K562 (cell line): ENCODE measurements around the gene KRTAP5-4. TPM values are rescaled to one million over a fixed set of nuclear protein-coding genes. Genes with fewer than 3 reads are reported as not detected.

Source experiments
- ATAC-seq: fragments of 200-7000 bp; cut with Tn5 transposase; 3 replicates; pipeline ENCODE4 v1.9.1; 2020; ENCODE audit warnings: moderate library complexity
- BruUV-seq: library from RNA; stranded (reverse); fragments of 400-500 nt; replicated peaks from 2 replicates; lab custom pipeline; 2021; lab: Mats Ljungman, UMichigan
- CTCF ChIA-PET: fragments of 300-600 bp; formaldehyde crosslinking; extraction: SDS; loops from one replicate; lab custom pipeline; 2021; ENCODE audit warnings: low intra/inter-chr PET ratio; lab: Yijun Ruan, JAX
- POLR2A ChIA-PET: fragments of 300-600, 350-650 bp; sonication (Branson Sonifier 250); formaldehyde crosslinking; extraction: SDS; loops from one replicate; lab custom pipeline; 2021; ENCODE audit warnings: antibody characterized with exemption, inconsistent platforms; lab: Yijun Ruan, JAX
- DNase-seq, 4 experiments: peaks; one replicate each; pipeline versions ENCODE4 v3.0.0 to v3.0.0-alpha.2; 2011 to 2018; ENCODE audit warnings: low spot score in 3 of 4, mixed read lengths in 3 of 4; ENCODE audit errors: extremely low read depth in 1 of 4
- FAIRE-seq: peaks from 2 replicates; lab custom pipeline; 2011; peaks lifted over from hg19 to GRCh38; lab: Jason Lieb, UNC
- H2AFZ ChIP-seq: 2 replicates; pipeline ENCODE4 v1.6.0; 2011; ENCODE audit warnings: low read depth, low read length, control low read depth, inconsistent platforms
- H3K27ac ChIP-seq: fragments of 200-600 bp; 3 replicates; pipeline ENCODE4 v1.8.0; 2011; ENCODE audit warnings: low read depth, mild to moderate bottlenecking, control low read depth, inconsistent platforms, low read length, moderate library complexity, mixed read lengths; ENCODE audit errors: extremely low read depth
- H3K27me3 ChIP-seq, 2 experiments: fragments of 300-600 bp in 1 of 2; 2 replicates in 1 of 2; 3 replicates in 1 of 2; pipeline versions ENCODE4 v1.6.0 to v1.8.0; 2011; ENCODE audit warnings: inconsistent platforms in 2 of 2, low read length in 2 of 2, mild to moderate bottlenecking in 1 of 2, mixed read lengths in 1 of 2, moderate library complexity in 1 of 2; ENCODE audit not compliant: control insufficient read depth in 2 of 2, insufficient read depth in 2 of 2
- H3K36me3 ChIP-seq: fragments of 300-600 bp; 3 replicates; pipeline ENCODE4 v1.8.0; 2011; ENCODE audit warnings: mild to moderate bottlenecking, low read length, inconsistent platforms; ENCODE audit not compliant: control insufficient read depth, insufficient read depth
- H3K4me1 ChIP-seq, 2 experiments: fragments of 200-600 bp in 1 of 2; replicated peaks in 1 of 2; 2 replicates in 1 of 2; 3 replicates in 1 of 2; pipeline versions ENCODE4 v1.5.1 to v1.8.0; 2011; ENCODE audit warnings: inconsistent platforms in 2 of 2, low read length in 2 of 2, mild to moderate bottlenecking in 1 of 2, mixed read lengths in 1 of 2, moderate library complexity in 1 of 2; ENCODE audit not compliant: control insufficient read depth in 2 of 2, insufficient read depth in 2 of 2
- H3K4me2 ChIP-seq: 2 replicates; pipeline ENCODE4 v1.6.1; 2011; ENCODE audit warnings: low read length, control low read depth, inconsistent platforms, mixed read lengths; ENCODE audit not compliant: insufficient read depth
- H3K4me3 ChIP-seq: fragments of 200-600 bp; sonication (generic), shearing (Covaris generic); 2 replicates; pipeline ENCODE4 v1.5.1; 2016; ENCODE audit warnings: control low read depth, inconsistent platforms
- H3K79me2 ChIP-seq: fragments of 200-600 bp; 3 replicates; pipeline ENCODE4 v1.8.0; 2011; ENCODE audit warnings: low read length, inconsistent platforms; ENCODE audit not compliant: control insufficient read depth, insufficient read depth
- H3K9ac ChIP-seq, 2 experiments: 2 replicates each; pipeline versions ENCODE4 v1.6.0 to v1.6.1; 2011; ENCODE audit warnings: low read depth in 2 of 2, low read length in 2 of 2, control low read depth in 1 of 2, inconsistent platforms in 1 of 2, mild to moderate bottlenecking in 1 of 2, mixed read lengths in 1 of 2; ENCODE audit not compliant: insufficient read depth in 1 of 2
- H3K9me1 ChIP-seq: one replicate; pipeline ENCODE4 v1.6.0; 2011; ENCODE audit warnings: inconsistent platforms, mild to moderate bottlenecking, low read length, moderate library complexity; ENCODE audit not compliant: control insufficient read depth, insufficient read depth
- H3K9me3 ChIP-seq: replicated peaks from 2 replicates; pipeline ENCODE4 v1.5.1; 2011; ENCODE audit warnings: low read depth, low read length, inconsistent platforms; ENCODE audit not compliant: control insufficient read depth, insufficient read depth
- H4K20me1 ChIP-seq: replicated peaks from 2 replicates; pipeline ENCODE4 v1.6.1; 2011; ENCODE audit warnings: low read length, inconsistent platforms, mixed read lengths; ENCODE audit not compliant: control insufficient read depth, insufficient read depth
- ARNT ChIP-seq, 2 experiments: fragments of 450-650 bp; IDR thresholded peaks; 2 replicates each; pipeline ENCODE4 v1.6.1; 2016; ENCODE audit warnings: mild to moderate bottlenecking in 1 of 2
- PHB ChIP-seq: fragments of 250-450 bp; sonication (Bioruptor Pico); IDR thresholded peaks from 2 replicates; pipeline ENCODE4 v1.5.0; 2021
- SIRT6 ChIP-seq: IDR thresholded peaks from one replicate; pipeline ENCODE4 v1.6.1; 2012; ENCODE audit warnings: low read depth, mild to moderate bottlenecking, control low read depth, inconsistent platforms, low read length, moderate library complexity
- SRF ChIP-seq, 2 experiments: fragments of 250-450, 450-650 bp in 1 of 2; sonication (Bioruptor Pico) in 1 of 2; sonication (generic) in 1 of 2; formaldehyde crosslinking; IDR thresholded peaks; 2 replicates each; pipeline versions ENCODE4 v1.5.0 to v1.5.1; 2020 to 2022; ENCODE audit warnings: mild to moderate bottlenecking in 1 of 2, missing genetic modification reagents in 1 of 2
- ZNF274 ChIP-seq: IDR thresholded peaks from 2 replicates; pipeline ENCODE4 v1.6.1; 2011; ENCODE audit warnings: low read depth, mild to moderate bottlenecking, low read length, moderate library complexity, borderline replicate concordance
- WGBS: fragments of 100-300 bp; shearing (Covaris generic); methylation state at CpG from one replicate; pipeline ENCODE4 v1.1.6; 2016; ENCODE audit warnings: low coverage, mixed read lengths; ENCODE audit not compliant: insufficient coverage; ENCODE audit errors: missing lambda C conversion rate; 5-methylcytosine and 5-hydroxymethylcytosine counted together
- in situ Hi-C: fragments of 300-500 bp; cut with MboI; formaldehyde crosslinking; loops from 4 replicates; pipeline ENCODE4 v1.15.0; 2018; ENCODE audit warnings: inconsistent platforms, mixed read lengths
- intact Hi-C: fragments of 100-400 bp; cut with micrococcal nuclease; formaldehyde crosslinking; loops from 2 replicates; pipeline ENCODE4 v1.14.2; 2022
- polyA plus RNA-seq, 8 experiments: library from polyadenylated mRNA; depleted of rRNA in 4 of 8; stranded (reverse) in 5 of 8; unstranded in 3 of 8; fragments of >200 nt; fragmentation: Nextera tagmentation in 2 of 8; fragmentation: Illumina TruSeq in 1 of 8; extraction: Ambion mirVana in 2 of 8; extraction: Trizol in 1 of 8; gene quantifications; 2 replicates each; pipeline versions ENCODE4 v1.2.1 to v1.2.3, GENCODE V29; 2011 to 2014; ENCODE audit warnings: inconsistent platforms in 1 of 8, missing spikeins in 1 of 8
- total RNA-seq, 7 experiments: library from RNA; depleted of rRNA in 6 of 7; stranded (reverse); fragments of >200 nt in 6 of 7; fragmentation: Illumina TruSeq in 2 of 7; extraction: Trizol in 2 of 7; gene quantifications; 2 replicates each; pipeline versions ENCODE4 v1.2.1 to v1.2.3, GENCODE V29; 2011 to 2021; ENCODE audit warnings: low replicate concordance in 1 of 7
- TF ChIP-seq, protein P1 (sequence below): fragments of 200-600 bp; sonication (generic); IDR thresholded peaks from one replicate; pipeline ENCODE4 v1.6.1; 2012; ENCODE audit warnings: mild to moderate bottlenecking, low read depth, low read length, inconsistent platforms

KRTAP5-4 gene
- total and polyA plus RNA-seq, 9 of the 15 experiments (the other 6 are each of a cell fraction or from before 2014, with no cell fraction given): not detected

GRCh38 chr11:1642288-1643145 is 20.6 kb upstream of the KRTAP5-4 start:
- H3K79me2 ChIP-seq: no peaks in the 10 kb centered on the region
- in situ Hi-C loops: no loop called here
- no TSS peak for BruUV-seq
- no peak overlapping the region for H2AFZ ChIP-seq
- intact Hi-C loops: no loop called here
- DNase-seq (no peak), ATAC-seq (no peak), FAIRE-seq (no peak)
- H3K4me2 ChIP-seq: no peak overlapping the region
- no peak overlapping the region for H3K9ac ChIP-seq
- no peak overlapping the region for H3K4me3 ChIP-seq
- no peaks in the 10 kb centered on the region for H3K36me3 ChIP-seq
- H3K4me1 ChIP-seq: peaks cover 0 to 9% of the 10 kb centered on the region in 2 experiments; a peak in 2 of 5 replicates
- peaks cover 8% of the 10 kb centered on the region; the same call in 1 of the 2 replicates for H4K20me1 ChIP-seq
- CTCF ChIA-PET: interaction anchor here (0.8 kb wide), 1 partner anchor 182 kb away, joined by 4 read pairs; no protein-coding TSS in a partner anchor
- no peaks in the 10 kb centered on the region for H3K9me3 ChIP-seq
- TF ChIP-seq PHB (CRISPR knock-in tag) (no peak), ARNT (IDR thresholded peaks at IDR 0.05) (no peak), SIRT6 (no peak), SRF (CRISPR knock-in tag; IDR thresholded peaks at IDR 0.05) (no peak), ZNF274 (no peak)
- TF ChIP-seq, protein P1, sequence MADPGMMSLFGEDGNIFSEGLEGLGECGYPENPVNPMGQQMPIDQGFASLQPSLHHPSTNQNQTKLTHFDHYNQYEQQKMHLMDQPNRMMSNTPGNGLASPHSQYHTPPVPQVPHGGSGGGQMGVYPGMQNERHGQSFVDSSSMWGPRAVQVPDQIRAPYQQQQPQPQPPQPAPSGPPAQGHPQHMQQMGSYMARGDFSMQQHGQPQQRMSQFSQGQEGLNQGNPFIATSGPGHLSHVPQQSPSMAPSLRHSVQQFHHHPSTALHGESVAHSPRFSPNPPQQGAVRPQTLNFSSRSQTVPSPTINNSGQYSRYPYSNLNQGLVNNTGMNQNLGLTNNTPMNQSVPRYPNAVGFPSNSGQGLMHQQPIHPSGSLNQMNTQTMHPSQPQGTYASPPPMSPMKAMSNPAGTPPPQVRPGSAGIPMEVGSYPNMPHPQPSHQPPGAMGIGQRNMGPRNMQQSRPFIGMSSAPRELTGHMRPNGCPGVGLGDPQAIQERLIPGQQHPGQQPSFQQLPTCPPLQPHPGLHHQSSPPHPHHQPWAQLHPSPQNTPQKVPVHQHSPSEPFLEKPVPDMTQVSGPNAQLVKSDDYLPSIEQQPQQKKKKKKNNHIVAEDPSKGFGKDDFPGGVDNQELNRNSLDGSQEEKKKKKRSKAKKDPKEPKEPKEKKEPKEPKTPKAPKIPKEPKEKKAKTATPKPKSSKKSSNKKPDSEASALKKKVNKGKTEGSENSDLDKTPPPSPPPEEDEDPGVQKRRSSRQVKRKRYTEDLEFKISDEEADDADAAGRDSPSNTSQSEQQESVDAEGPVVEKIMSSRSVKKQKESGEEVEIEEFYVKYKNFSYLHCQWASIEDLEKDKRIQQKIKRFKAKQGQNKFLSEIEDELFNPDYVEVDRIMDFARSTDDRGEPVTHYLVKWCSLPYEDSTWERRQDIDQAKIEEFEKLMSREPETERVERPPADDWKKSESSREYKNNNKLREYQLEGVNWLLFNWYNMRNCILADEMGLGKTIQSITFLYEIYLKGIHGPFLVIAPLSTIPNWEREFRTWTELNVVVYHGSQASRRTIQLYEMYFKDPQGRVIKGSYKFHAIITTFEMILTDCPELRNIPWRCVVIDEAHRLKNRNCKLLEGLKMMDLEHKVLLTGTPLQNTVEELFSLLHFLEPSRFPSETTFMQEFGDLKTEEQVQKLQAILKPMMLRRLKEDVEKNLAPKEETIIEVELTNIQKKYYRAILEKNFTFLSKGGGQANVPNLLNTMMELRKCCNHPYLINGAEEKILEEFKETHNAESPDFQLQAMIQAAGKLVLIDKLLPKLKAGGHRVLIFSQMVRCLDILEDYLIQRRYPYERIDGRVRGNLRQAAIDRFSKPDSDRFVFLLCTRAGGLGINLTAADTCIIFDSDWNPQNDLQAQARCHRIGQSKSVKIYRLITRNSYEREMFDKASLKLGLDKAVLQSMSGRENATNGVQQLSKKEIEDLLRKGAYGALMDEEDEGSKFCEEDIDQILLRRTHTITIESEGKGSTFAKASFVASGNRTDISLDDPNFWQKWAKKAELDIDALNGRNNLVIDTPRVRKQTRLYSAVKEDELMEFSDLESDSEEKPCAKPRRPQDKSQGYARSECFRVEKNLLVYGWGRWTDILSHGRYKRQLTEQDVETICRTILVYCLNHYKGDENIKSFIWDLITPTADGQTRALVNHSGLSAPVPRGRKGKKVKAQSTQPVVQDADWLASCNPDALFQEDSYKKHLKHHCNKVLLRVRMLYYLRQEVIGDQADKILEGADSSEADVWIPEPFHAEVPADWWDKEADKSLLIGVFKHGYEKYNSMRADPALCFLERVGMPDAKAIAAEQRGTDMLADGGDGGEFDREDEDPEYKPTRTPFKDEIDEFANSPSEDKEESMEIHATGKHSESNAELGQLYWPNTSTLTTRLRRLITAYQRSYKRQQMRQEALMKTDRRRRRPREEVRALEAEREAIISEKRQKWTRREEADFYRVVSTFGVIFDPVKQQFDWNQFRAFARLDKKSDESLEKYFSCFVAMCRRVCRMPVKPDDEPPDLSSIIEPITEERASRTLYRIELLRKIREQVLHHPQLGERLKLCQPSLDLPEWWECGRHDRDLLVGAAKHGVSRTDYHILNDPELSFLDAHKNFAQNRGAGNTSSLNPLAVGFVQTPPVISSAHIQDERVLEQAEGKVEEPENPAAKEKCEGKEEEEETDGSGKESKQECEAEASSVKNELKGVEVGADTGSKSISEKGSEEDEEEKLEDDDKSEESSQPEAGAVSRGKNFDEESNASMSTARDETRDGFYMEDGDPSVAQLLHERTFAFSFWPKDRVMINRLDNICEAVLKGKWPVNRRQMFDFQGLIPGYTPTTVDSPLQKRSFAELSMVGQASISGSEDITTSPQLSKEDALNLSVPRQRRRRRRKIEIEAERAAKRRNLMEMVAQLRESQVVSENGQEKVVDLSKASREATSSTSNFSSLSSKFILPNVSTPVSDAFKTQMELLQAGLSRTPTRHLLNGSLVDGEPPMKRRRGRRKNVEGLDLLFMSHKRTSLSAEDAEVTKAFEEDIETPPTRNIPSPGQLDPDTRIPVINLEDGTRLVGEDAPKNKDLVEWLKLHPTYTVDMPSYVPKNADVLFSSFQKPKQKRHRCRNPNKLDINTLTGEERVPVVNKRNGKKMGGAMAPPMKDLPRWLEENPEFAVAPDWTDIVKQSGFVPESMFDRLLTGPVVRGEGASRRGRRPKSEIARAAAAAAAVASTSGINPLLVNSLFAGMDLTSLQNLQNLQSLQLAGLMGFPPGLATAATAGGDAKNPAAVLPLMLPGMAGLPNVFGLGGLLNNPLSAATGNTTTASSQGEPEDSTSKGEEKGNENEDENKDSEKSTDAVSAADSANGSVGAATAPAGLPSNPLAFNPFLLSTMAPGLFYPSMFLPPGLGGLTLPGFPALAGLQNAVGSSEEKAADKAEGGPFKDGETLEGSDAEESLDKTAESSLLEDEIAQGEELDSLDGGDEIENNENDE: no peak
- peaks cover 9 to 70% of the 10 kb centered on the region in 2 experiments; a peak in 4 of 5 replicates for H3K27me3 ChIP-seq
- no peaks in the 10 kb centered on the region for H3K9me1 ChIP-seq
- POLR2A ChIA-PET: no interaction called here
- WGBS: 3% methylated on average over 17 of the region's 29 CpGs
- no peak overlapping the region for H3K27ac ChIP-seq
